Posterior cingulate gyrus (tissue), 11 donors: ENCODE data around the gene CSTPP1.
"Not testable (repeated sequence)": the region's sequence is repeated elsewhere in the genome, so short reads cannot be mapped to it uniquely, and the experiment has no call there.

Experiments
- DNase-seq, 10 donors: peaks; one replicate each; pipeline versions ENCODE4 v3.0.0 to v3.0.0-alpha.2; 2020 to 2021; ENCODE audit warnings: mixed read lengths in 3 of 10
- intact Hi-C: fragments of 100-400 bp; cut with DNase I; formaldehyde crosslinking; loops from one replicate; pipeline ENCODE4 v1.15.1; 2023

CSTPP1 gene

GRCh38 chr11:46948378-46949131 lies 12.0 kb downstream of the CSTPP1 start:
- intact Hi-C loops: no loop called here
- no peak for DNase-seq

- DNase-seq: no peak
- intact Hi-C loops: no loop called here
These were observed 12.7 kb downstream of the CSTPP1 start for GRCh38 chr11:46949297-46949696.

GRCh38 chr11:46951864-46952263 lies 15.3 kb downstream of the CSTPP1 start:
- DNase-seq: no peak
- intact Hi-C loops: no loop called here

- intact Hi-C loops: no loop called here
- DNase-seq: no peak
These were observed 16.0 kb downstream of the CSTPP1 start for GRCh38 chr11:46952553-46952952.

GRCh38 chr11:46953093-46953492 lies 16.5 kb downstream of the CSTPP1 start:
- intact Hi-C loops: no loop called here
- DNase-seq: no peak

GRCh38 chr11:46958777-46959176 lies 22.2 kb downstream of the CSTPP1 start:
- intact Hi-C loops: no loop called here
- DNase-seq: no peak

- intact Hi-C loops: no loop called here
- no peak for DNase-seq
These were observed 24.5 kb downstream of the CSTPP1 start for GRCh38 chr11:46961041-46961440.

GRCh38 chr11:46961886-46962285 lies 25.3 kb downstream of the CSTPP1 start:
- DNase-seq, intact Hi-C loops: not testable (repeated sequence)

GRCh38 chr11:46963844-46964243 lies 27.3 kb downstream of the CSTPP1 start:
- DNase-seq: no peak
- intact Hi-C loops: no loop called here

- DNase-seq: no peak
- intact Hi-C loops: no loop called here
These were observed 30.2 kb downstream of the CSTPP1 start for GRCh38 chr11:46966773-46967172.

- intact Hi-C loops: no loop called here
- no peak for DNase-seq
These were observed 31.4 kb downstream of the CSTPP1 start for GRCh38 chr11:46967962-46968361.

GRCh38 chr11:46969379-46969778 lies 32.8 kb downstream of the CSTPP1 start:
- no peak for DNase-seq

GRCh38 chr11:46970913-46971625 lies 34.5 kb downstream of the CSTPP1 start:
- intact Hi-C loops: no loop called here
- DNase-seq: no peak

More at GRCh38 chr11:46969379-46969778, 32.8 kb downstream of the CSTPP1 start:
- intact Hi-C loops: no loop called here

- intact Hi-C loops: no loop called here
These were observed 35.8 kb downstream of the CSTPP1 start for GRCh38 chr11:46972343-46972742.

GRCh38 chr11:46972821-46973220 lies 36.3 kb downstream of the CSTPP1 start:
- intact Hi-C loops: no loop called here
- DNase-seq: no peak

More at GRCh38 chr11:46972343-46972742, 35.8 kb downstream of the CSTPP1 start:
- no peak for DNase-seq

GRCh38 chr11:46976182-46976854 lies 39.8 kb downstream of the CSTPP1 start:
- intact Hi-C loops: no loop called here
- no peak for DNase-seq

- peak in 8 of 10 donors; percentile 34 to 91 (median 54) for DNase-seq
- intact Hi-C loops: no loop called here
These were observed 40.7 kb downstream of the CSTPP1 start for GRCh38 chr11:46977038-46977813.

GRCh38 chr11:46978005-46978491 lies 41.5 kb downstream of the CSTPP1 start:
- intact Hi-C loops: no loop called here
- no peak for DNase-seq

- no peak for DNase-seq
- intact Hi-C loops: no loop called here
These were observed 42.8 kb downstream of the CSTPP1 start for GRCh38 chr11:46979358-46979757.

- DNase-seq: no peak
- intact Hi-C loops: no loop called here
These were observed 44.9 kb downstream of the CSTPP1 start for GRCh38 chr11:46981436-46981835.
